NCI-H128 (cell line): ENCODE measurements around the gene MN1.

ENCODE experiments used
- DNase-seq: peaks from one replicate; lab custom pipeline; 2025; ENCODE audit not compliant: unreplicated experiment; lab: John Stamatoyannopoulos, UW

MN1 gene

GRCh38 chr22:27827604-27828587 lies 26.3 kb upstream of the MN1 start:
- no peak for DNase-seq

- DNase-seq: no peak
Measured at GRCh38 chr22:27825174-27825573, 23.6 kb upstream of the MN1 start.

DNA sequence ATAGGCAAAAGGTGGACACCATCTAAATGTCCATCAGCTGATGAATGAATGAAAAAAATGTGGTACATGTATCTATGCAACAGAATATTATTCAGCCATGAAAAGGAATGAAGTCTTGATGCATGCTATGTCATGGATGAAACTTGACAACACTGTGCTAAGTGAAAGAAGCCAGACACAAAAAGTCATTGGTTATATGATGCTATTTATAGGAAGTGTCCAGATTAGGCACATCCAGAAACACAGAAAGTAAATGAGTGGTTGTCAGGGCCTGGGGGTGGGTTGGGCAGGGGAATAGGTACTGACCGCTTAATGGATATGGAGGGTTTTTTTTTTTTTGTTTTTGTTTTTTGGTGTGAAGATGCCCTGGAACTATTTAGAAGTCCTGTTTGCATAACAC lies 21.7 kb upstream of the MN1 start:
- DNase-seq: no peak

- DNase-seq: no peak
Measured at GRCh38 chr22:27820896-27821866, 19.6 kb upstream of the MN1 start.

GRCh38 chr22:27816552-27816951 lies 15.0 kb upstream of the MN1 start:
- DNase-seq: no peak

DNA sequence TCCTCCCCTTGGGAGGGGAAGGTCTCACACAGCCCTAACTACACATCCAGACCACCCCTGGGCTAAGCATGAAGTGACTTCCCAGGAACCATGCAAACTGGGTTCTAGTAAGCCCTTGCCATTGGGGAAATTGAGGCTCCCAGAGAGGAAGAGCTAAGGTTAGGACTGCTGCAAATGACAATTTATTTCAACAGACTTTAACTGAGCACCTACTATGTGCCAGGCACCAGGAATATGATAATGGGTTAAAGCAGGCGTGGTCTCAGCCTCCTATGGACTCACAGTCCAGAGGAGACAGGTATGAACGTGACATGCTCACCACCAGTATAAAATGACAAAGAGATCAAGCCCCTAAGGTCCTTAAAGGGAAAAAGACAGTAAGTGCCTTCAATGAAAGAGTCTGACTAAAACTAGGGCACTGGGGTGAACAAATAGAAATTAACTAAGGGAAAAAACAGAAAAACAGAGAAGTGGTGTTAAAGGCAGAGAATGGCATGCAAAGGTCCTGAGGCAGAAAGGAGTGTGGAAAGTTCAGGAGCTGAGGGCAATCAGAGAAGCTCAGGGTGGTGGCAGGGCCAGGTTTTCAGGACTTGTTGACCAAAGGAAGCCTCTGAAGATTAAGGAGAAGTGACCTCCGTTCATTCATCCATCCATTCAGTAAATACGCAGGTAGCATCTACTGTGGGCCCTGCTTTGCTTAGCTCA lies 14.4 kb upstream of the MN1 start:
- DNase-seq: no peak

- DNase-seq: no peak
Measured at GRCh38 chr22:27814993-27815392, 13.4 kb upstream of the MN1 start.

GRCh38 chr22:27811778-27812177 lies 10.2 kb upstream of the MN1 start:
- DNase-seq: no peak

GRCh38 chr22:27810609-27811151 lies 9.1 kb upstream of the MN1 start:
- DNase-seq: no peak

DNA sequence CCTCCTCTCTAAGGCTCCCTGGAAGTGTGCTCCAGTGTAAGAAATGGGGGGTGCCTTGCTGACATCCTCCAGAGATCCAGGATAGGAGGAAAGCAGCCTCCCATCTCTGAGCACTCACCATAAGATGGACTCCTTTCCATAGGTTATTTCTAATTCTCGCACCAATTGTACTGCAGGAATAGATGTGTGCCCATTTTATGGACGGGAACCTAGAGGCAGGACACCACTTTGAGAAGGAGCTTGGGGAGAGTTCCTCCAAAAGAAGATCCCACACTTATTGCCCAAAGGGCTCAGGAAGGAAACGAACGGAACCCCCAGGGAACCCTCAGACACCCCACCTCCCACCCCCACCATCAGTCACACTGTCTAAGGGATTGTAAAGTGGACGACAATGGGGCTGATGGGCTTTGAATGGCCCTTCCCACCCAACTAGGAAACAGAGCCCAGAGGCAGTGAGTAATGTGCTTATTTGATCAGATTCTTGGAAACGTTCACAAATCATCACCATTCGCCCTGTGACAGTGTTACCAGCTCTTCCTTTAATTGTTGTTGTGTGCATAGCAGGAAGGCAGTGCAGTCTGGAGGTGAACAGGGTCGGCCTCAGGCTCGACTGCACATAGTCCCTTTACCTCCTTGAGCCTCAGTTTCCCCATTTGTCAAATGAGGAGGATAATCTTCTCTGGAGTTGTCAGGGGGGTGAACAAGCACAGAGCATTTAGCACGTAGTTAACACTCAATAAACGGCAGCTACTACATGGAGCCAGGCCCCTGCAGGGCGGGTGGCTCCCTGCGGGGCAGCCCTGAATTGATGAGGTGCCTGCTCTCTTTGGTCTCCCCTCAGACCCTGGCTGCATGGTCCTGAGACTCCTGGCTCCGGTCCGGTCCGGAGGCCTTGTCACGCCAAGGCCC lies 8.4 kb upstream of the MN1 start:
- DNase-seq: no peak

DNA sequence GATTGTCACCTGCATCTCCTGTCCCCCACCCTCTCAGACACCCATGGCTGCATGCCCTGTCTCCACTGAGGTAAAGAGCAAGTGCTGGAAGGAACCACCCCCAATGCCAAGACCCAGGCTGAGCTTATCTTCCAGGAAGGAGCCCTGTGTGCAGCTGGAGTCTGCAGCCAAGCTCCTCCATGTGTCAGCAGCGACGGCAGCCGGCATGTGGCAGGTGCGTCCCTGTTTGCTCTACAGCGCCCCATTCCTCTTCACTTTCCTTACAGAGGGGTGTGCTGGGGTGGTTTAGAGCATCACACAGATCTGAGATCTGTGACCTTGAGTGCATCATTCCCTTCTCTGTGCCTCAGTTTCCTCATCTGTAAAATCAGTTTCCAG lies 7.7 kb upstream of the MN1 start:
- DNase-seq: no peak

- no peak for DNase-seq
Measured at GRCh38 chr22:27808451-27809225, 7.1 kb upstream of the MN1 start.

GRCh38 chr22:27805841-27806240 lies 4.3 kb upstream of the MN1 start:
- no peak for DNase-seq

- peak; percentile 24 for DNase-seq
Measured at GRCh38 chr22:27804470-27805297, 3.1 kb upstream of the MN1 start.

DNA sequence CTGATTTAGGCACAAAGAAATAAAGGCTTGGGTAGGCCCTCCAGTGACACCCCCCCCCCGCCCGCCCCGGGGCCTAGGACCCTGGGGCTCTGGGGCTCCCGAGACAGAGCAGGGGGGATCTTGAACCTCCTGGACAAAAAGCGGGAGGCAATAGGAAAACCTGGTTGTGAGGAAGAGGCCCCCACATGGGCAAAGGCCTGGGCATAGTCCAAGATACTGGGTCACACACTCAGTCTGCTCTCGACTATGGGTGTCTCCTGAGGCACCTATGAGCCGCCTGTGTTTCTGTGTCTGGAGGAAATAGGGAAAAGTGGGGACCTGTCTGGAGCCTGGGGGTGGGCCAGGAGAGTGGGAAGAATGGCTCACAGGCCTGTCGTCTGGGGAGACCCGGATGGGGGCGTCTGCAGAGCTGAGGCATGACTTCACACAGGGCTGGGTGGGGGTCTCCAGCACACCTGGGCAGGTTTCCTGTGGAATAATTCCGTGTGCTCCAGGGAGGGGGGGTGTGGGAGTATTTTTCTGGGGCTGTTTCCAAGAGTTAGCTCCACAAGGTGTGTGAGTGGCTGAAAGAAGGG lies 2.4 kb upstream of the MN1 start:
- DNase-seq: no peak

GRCh38 chr22:27802346-27803073 lies 954 bp upstream of the MN1 start:
- DNase-seq: no peak

- DNase-seq: no peak
Measured at GRCh38 chr22:27801202-27801615, 347 bp downstream of the MN1 start.
